ENCODE results near the gene NKAIN2.

- TF ChIP-seq CTCF (IDR thresholded peaks at IDR 0.05; ENCODE audit: insufficient read depth, low read length, poor library complexity, severe bottlenecking) (no peak), EZH2phosphoT487 (conservative IDR thresholded peaks at IDR 0.05; ENCODE audit: low read length) (no peak)
These were observed 955.0 kb downstream of the NKAIN2 start for GRCh38 chr6:124758663-124759062.
